HEK293 (cell line): ENCODE measurements around the gene GSPT1.
A peak's percentile ranks its signal among the peaks of the same experiment; 100 is the strongest.

Source experiments
- CTCF ChIA-PET: fragments of 350-600 bp; formaldehyde crosslinking; extraction: SDS; loops from one replicate; lab custom pipeline; 2021; ENCODE audit warnings: antibody characterized with exemption; lab: Yijun Ruan, JAX
- POLR2A ChIA-PET: fragments of 300-600 bp; formaldehyde crosslinking; extraction: SDS; loops from one replicate; lab custom pipeline; 2020; ENCODE audit warnings: antibody characterized with exemption, inconsistent platforms; lab: Yijun Ruan, JAX
- H3K27ac ChIP-seq: fragments of 200-500 bp; sonication (Bioruptor generic); 2 replicates; pipeline ENCODE4 v1.5.1; 2014; ENCODE audit warnings: low read depth, low read length, control low read depth, inconsistent platforms; ENCODE audit errors: extremely low read depth
- H3K36me3 ChIP-seq, 2 experiments: fragments of 200-500 bp in 1 of 2; sonication (Bioruptor generic) in 1 of 2; 1 replicate in 1 of 2; 2 replicates in 1 of 2; pipeline ENCODE4 v1.5.1; 2014 to 2017; ENCODE audit warnings: inconsistent platforms in 2 of 2, low read length in 2 of 2; ENCODE audit not compliant: control insufficient read depth in 2 of 2, insufficient read depth in 1 of 2
- H3K4me1 ChIP-seq: fragments of 200-500 bp; sonication (Bioruptor generic); 2 replicates; pipeline ENCODE4 v1.5.1; 2014; ENCODE audit warnings: mild to moderate bottlenecking, low read length, inconsistent platforms; ENCODE audit not compliant: control insufficient read depth, insufficient read depth
- H3K4me3 ChIP-seq: 2 replicates; pipeline ENCODE4 v1.5.1; 2011; ENCODE audit warnings: low read depth, mild to moderate bottlenecking, control low read depth, low read length, moderate library complexity
- H3K9me3 ChIP-seq: fragments of 200-500 bp; sonication (Bioruptor generic); 2 replicates; pipeline ENCODE4 v1.5.1; 2014; ENCODE audit warnings: low read depth, low read length, inconsistent platforms; ENCODE audit not compliant: control insufficient read depth, insufficient read depth
- EGR2 ChIP-seq: fragments of 450-650 bp; formaldehyde crosslinking; IDR thresholded peaks from 2 replicates; pipeline ENCODE4 v1.5.1; 2016; ENCODE audit warnings: low read depth, missing biosample characterization, missing genetic modification characterization
- GLIS1 ChIP-seq: fragments of 450-650 bp; formaldehyde crosslinking; IDR thresholded peaks from 2 replicates; pipeline ENCODE4 v1.5.1; 2016; ENCODE audit warnings: missing biosample characterization, missing genetic modification characterization
- HIC1 ChIP-seq: fragments of 450-650 bp; formaldehyde crosslinking; IDR thresholded peaks from 2 replicates; pipeline ENCODE4 v1.5.1; 2016; ENCODE audit warnings: missing biosample characterization, missing genetic modification characterization
- OSR2 ChIP-seq: fragments of 450-650 bp; formaldehyde crosslinking; IDR thresholded peaks from 2 replicates; pipeline ENCODE4 v1.5.1; 2016; ENCODE audit warnings: missing biosample characterization, missing genetic modification characterization
- SP2 ChIP-seq: fragments of 450-650 bp; formaldehyde crosslinking; IDR thresholded peaks from 2 replicates; pipeline ENCODE4 v1.5.1; 2016; ENCODE audit warnings: missing biosample characterization, missing genetic modification characterization
- SP7 ChIP-seq: fragments of 450-650 bp; formaldehyde crosslinking; IDR thresholded peaks from 2 replicates; pipeline ENCODE4 v1.5.1; 2016; ENCODE audit warnings: missing biosample characterization, missing genetic modification characterization
- TSHZ1 ChIP-seq: fragments of 450-650 bp; formaldehyde crosslinking; IDR thresholded peaks from 2 replicates; pipeline ENCODE4 v1.5.1; 2016; ENCODE audit warnings: missing biosample characterization, missing genetic modification characterization, borderline replicate concordance
- ZBTB17 ChIP-seq: fragments of 450-650 bp; formaldehyde crosslinking; IDR thresholded peaks from 2 replicates; pipeline ENCODE4 v1.5.1; 2016; ENCODE audit warnings: missing biosample characterization, missing genetic modification characterization
- ZBTB44 ChIP-seq: fragments of 450-650 bp; IDR thresholded peaks from 2 replicates; pipeline ENCODE4 v1.5.1; 2018; ENCODE audit warnings: missing biosample characterization, mild to moderate bottlenecking, missing genetic modification characterization
- ZBTB7A ChIP-seq: fragments of 450-650 bp; formaldehyde crosslinking; IDR thresholded peaks from 2 replicates; pipeline ENCODE4 v1.5.1; 2016; ENCODE audit warnings: low read depth, missing biosample characterization, missing genetic modification characterization
- ZFP69B ChIP-seq: fragments of 450-650 bp; formaldehyde crosslinking; IDR thresholded peaks from 2 replicates; pipeline ENCODE4 v1.5.1; 2016; ENCODE audit warnings: missing biosample characterization, missing genetic modification characterization
- ZNF112 ChIP-seq: fragments of 450-650 bp; formaldehyde crosslinking; IDR thresholded peaks from 2 replicates; pipeline ENCODE4 v1.5.0; 2017; ENCODE audit warnings: missing biosample characterization, missing genetic modification characterization
- ZNF211 ChIP-seq: fragments of 450-650 bp; formaldehyde crosslinking; IDR thresholded peaks from 2 replicates; pipeline ENCODE4 v1.5.1; 2016; ENCODE audit warnings: low read depth, missing biosample characterization, missing genetic modification characterization
- ZNF221 ChIP-seq: fragments of 450-650 bp; formaldehyde crosslinking; IDR thresholded peaks from 2 replicates; pipeline ENCODE4 v1.5.1; 2017; ENCODE audit warnings: missing biosample characterization, missing genetic modification characterization, borderline replicate concordance
- ZNF24 ChIP-seq: fragments of 450-650 bp; formaldehyde crosslinking; IDR thresholded peaks from 2 replicates; pipeline ENCODE4 v1.5.1; 2016; ENCODE audit warnings: missing biosample characterization, missing genetic modification characterization
- ZNF404 ChIP-seq: fragments of 450-650 bp; formaldehyde crosslinking; IDR thresholded peaks from 2 replicates; pipeline ENCODE4 v1.5.1; 2017; ENCODE audit warnings: missing biosample characterization, missing genetic modification characterization
- ZNF530 ChIP-seq: fragments of 450-650 bp; formaldehyde crosslinking; IDR thresholded peaks from 2 replicates; pipeline ENCODE4 v1.5.1; 2016; ENCODE audit warnings: low read depth, missing biosample characterization, missing genetic modification characterization
- ZNF548 ChIP-seq: fragments of 450-650 bp; formaldehyde crosslinking; IDR thresholded peaks from 2 replicates; pipeline ENCODE4 v1.5.1; 2016; ENCODE audit warnings: missing biosample characterization, missing genetic modification characterization
- ZNF701 ChIP-seq: fragments of 450-650 bp; formaldehyde crosslinking; IDR thresholded peaks from 2 replicates; pipeline ENCODE4 v1.5.1; 2016; ENCODE audit warnings: missing biosample characterization, missing genetic modification characterization
- ZNF707 ChIP-seq: fragments of 450-650 bp; formaldehyde crosslinking; IDR thresholded peaks from 2 replicates; pipeline ENCODE4 v1.5.1; 2016; ENCODE audit warnings: missing biosample characterization, missing genetic modification characterization
- ZSCAN5A ChIP-seq: fragments of 450-650 bp; formaldehyde crosslinking; IDR thresholded peaks from 2 replicates; pipeline ENCODE4 v1.5.1; 2016; ENCODE audit warnings: missing biosample characterization, missing genetic modification characterization

Gene GSPT1

DNA sequence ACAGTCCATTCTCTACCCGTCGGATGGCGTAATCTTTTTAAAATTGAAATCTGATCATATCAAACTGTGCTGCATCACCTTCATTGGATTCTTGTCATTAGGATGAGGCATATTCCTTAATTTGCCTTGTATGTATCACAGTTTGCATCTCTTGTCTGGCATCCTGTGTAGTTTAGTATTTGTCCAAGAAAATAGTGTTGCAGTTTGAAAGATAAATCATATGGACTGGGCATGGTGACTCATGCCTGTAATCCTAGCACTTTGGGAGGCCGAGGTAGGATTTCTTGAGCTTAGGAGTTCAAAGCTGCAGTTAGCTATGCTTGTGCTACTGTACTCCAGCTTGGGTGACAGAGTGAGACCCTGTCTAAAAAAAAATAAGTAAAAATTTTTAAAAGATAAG is 58.6 kb downstream of the GSPT1 start (continued):
- TF ChIP-seq ZNF548 (tag by site-specific recombination), result no peak
- no peak for TF ChIP-seq SP2 (tag by site-specific recombination)
- peak; percentile 77 for TF ChIP-seq ZBTB17 (tag by site-specific recombination)
- TF ChIP-seq SP7 (tag by site-specific recombination), result peak; percentile 85
- TF ChIP-seq TSHZ1, result peak; percentile 49; the same call in 1 of the 2 replicates
- TF ChIP-seq ZNF707 (tag by site-specific recombination), result no peak
- TF ChIP-seq ZFP69B (tag by site-specific recombination), result 0 out of 2 replicates have a peak, but pooled peaks have one; percentile 21
- TF ChIP-seq HIC1 (tag by site-specific recombination), result 0 out of 2 replicates have a peak, but pooled peaks have one; percentile 46
- no peak for TF ChIP-seq ZBTB44 (tag by site-specific recombination)
- no peak for TF ChIP-seq ZNF211 (tag by site-specific recombination)
- no peak for TF ChIP-seq ZNF221 (tag by site-specific recombination)
- TF ChIP-seq OSR2 (tag by site-specific recombination), result peak; percentile 83
- no peak for TF ChIP-seq ZSCAN5A (tag by site-specific recombination)
- TF ChIP-seq ZNF24 (tag by site-specific recombination), result no peak; the same call in 1 of the 2 replicates
- no peak for TF ChIP-seq ZNF404 (tag by site-specific recombination)
- peak; percentile 50 for TF ChIP-seq GLIS1 (tag by site-specific recombination)

GRCh38 chr16:11852092-11852809 is 63.5 kb downstream of the GSPT1 start:
- no peak for TF ChIP-seq ZBTB7A (tag by site-specific recombination)
- TF ChIP-seq EGR2, result 0 out of 2 replicates have a peak, but pooled peaks have one; percentile 10
- no peak for TF ChIP-seq ZNF112 (tag by site-specific recombination)
- TF ChIP-seq ZNF530, result no peak
- peak; percentile 33; the same call in 1 of the 2 replicates for TF ChIP-seq GLIS1 (tag by site-specific recombination)
- TF ChIP-seq ZNF701 (tag by site-specific recombination), result no peak
- CTCF ChIA-PET, result interaction anchor here (0.6 to 1.0 kb wide), 2 partner anchors 37 to 243 kb away, joined by 3 read pairs; no protein-coding TSS in a partner anchor
- POLR2A ChIA-PET, result interaction anchor here (1.0 to 1.6 kb wide), 5 partner anchors 12 to 357 kb away, joined by 3 to 7 read pairs (median 3); partner anchors contain the start of gene ZC3H7A
- peak overlapping the region; percentile 91 for H3K4me3 ChIP-seq
- peak overlapping the region; percentile 27; the same call in 1 of the 2 replicates for H3K27ac ChIP-seq
- peaks cover 3% of the 10 kb centered on the region for H3K4me1 ChIP-seq
- H3K9me3 ChIP-seq, result no peaks in the 10 kb centered on the region
- peaks cover 25 to 37% of the 10 kb centered on the region in 2 experiments for H3K36me3 ChIP-seq
